GM21529 (cell line): ENCODE results near the gene PHLPP1.

Source experiments
- ATAC-seq: cut with Tn5 transposase; IDR thresholded peaks from one replicate; pipeline ENCODE4 v1.9.1; 2021; ENCODE audit not compliant: unreplicated experiment

PHLPP1 gene

DNA sequence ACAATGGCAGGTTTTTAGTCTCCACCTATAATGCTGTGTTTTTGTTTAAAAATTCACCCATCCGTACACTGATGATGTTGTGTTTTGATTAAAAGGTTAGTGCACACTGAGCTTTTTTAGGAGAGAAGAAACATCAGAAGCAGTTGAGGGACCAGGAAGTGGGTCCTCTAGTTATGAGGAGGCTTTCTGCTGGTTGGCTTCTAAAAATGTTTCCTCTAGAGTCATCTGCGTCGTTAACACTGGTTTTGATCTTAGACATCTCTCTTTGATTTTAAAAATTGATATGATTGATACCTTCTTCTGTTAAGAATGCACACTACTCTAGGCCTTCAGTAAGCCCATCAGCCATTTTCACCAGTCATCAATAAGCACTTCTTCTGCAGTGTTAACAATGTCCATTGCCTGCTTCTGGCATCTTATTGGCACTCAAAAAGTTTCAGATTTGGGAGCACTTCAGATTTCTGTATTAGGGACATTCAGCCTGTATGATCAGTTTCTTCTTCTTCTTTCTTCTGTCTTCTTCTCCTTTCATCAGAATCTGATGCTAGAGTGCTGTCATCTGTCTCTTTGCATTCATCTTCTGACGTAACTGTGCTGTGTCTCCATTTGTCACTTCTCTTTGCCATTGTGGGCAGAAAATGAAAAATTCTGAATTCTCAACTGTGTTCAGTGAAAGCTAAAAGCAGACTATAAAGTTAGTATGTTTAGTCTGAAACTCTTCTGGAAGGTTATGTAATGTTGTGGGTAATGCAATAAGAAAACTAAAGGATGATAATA, 56.3 kb downstream of the PHLPP1 start:
- no peak for ATAC-seq

DNA sequence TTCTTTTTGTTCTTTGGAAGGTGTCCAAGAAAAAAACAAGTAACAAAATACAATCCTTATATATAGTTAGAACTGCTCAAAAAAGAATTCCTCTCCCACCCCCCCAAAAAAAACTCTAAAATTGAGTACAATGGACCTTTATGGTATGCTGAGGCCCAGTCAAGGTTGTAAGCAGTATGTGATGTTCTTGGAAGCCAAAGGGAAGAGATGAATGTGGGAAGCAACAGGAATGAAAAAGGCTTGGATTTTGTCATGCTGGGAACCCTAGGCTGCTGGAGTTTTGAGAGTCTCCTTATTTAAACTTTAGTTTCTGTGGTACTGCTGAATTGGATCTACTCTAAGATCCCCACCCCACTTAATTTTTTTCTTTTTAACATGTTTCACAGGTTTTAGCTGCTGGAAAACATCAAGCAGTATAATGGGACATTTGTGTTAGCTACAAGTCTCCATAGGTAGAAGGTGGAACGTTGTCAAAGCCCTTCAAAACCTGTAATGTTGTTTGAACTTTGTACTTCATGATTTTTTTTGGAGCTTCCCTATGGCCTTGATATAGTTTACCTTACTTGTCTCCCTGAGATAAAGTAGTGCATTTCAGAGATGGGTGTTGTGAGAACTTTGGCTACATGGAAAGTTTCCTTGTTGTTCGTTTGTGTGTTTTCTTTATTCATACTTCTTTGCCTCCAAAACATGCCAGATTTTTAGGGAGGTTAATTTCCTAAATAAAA, 57.7 kb downstream of the PHLPP1 start:
- ATAC-seq, result no peak

DNA sequence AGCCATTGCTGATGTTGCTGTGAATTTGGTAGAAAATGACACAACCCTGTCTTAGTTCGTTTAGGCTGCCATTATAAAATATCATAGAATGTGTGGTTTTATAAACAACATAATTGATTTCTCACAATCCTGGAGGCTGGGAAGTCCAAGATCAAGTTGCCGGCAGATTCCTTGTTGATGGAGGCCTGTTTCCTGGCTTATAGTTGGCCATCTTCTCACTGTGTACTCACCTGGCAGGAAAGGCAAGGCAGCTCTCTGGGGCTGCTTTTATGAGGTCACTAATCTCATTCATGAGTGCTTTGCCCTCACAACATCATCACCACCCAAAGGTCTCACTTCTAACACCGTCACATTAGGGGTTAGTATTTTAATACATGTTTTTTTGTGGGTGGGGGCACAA, 58.4 kb downstream of the PHLPP1 start:
- no peak for ATAC-seq

DNA sequence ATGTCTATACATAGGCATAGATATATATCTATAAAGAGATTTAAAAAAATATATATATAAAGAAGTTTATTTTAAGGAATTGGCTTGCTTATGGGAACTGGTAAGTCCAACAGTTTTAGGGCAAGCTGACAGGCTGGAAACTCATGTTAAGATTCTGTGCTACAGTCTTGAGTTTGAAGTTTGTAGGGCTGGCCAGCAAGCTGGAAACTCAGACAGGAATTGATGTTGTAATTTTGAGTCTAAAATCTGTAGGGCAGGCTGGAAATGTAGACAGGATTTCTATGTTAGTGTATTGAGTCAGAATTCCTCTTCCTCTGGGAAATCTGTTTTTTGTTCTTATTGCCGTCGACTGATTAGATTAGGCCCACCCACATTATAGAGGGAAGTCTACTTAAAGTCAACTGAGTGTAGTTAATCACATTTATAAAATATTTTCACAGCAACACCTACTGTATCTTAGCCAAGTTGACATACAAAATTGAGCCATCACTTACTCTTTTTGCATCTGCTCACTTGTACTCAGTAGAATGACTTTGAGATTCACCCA, 60.8 kb downstream of the PHLPP1 start:
- no peak for ATAC-seq

DNA sequence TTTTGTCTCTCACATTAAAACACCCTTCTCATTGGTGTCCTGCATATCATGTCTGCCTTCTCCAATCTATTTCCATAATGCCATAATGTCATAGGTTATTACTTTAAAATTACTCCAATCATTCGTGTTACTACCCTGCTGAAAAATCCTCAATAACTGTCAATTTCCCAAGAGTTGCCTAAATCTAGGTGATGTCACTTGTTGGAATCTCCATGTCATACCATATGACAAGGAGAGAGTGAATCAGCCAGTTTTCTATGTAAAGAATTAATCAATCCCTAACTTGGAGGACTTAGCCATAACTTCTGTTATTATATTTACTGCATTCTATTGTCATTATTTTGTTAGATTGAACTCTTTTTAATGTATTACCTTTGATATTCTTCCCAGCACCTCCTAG, 62.5 kb downstream of the PHLPP1 start:
- no peak for ATAC-seq

- ATAC-seq, result no peak
Measured at GRCh38 chr18:62778976-62779869, 63.9 kb downstream of the PHLPP1 start.

DNA sequence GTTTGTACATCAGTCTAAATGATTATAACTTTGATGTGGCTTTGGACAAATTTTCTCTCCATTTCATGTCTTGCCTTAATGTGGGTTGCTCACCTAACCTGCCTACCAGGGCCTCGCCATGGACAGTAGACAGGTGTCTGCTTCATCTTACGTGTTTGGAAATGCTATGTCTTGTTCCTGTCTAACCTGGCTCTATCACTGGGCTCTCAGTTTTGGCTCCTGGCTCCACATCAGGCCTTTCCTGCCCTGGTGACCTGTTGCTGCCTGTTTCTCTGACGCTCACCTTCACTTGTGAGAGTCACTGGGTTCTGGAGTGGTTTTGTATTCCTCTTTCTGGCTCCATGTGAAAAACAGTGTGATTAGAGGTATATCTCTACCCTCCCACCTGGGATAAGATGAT, 65.9 kb downstream of the PHLPP1 start:
- no peak for ATAC-seq

GRCh38 chr18:62781893-62782292, 66.6 kb downstream of the PHLPP1 start:
- ATAC-seq, result no peak

GRCh38 chr18:62784338-62784965, 69.1 kb downstream of the PHLPP1 start:
- ATAC-seq, result peak; percentile 64

GRCh38 chr18:62784966-62785413, 69.6 kb downstream of the PHLPP1 start:
- no peak for ATAC-seq

DNA sequence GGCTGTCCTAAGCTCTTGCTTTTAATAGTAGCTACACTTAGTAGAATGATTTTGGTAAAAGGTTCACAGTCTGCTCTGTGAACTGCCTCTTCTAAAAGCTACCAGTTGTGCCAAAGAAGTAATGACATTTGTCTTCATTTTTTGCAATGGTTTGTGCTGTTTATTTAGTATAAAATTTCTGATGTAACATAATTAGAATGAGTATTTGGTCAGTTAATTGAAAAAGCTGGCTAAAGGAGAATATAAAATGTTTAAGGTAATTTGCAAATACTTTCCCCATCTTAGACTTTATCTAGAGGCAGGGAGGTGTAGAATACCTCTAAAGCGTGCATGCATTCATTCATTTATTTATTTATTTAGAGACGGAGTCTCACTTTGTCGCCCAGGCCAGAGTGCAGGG, 71.3 kb downstream of the PHLPP1 start:
- ATAC-seq, result no peak

DNA sequence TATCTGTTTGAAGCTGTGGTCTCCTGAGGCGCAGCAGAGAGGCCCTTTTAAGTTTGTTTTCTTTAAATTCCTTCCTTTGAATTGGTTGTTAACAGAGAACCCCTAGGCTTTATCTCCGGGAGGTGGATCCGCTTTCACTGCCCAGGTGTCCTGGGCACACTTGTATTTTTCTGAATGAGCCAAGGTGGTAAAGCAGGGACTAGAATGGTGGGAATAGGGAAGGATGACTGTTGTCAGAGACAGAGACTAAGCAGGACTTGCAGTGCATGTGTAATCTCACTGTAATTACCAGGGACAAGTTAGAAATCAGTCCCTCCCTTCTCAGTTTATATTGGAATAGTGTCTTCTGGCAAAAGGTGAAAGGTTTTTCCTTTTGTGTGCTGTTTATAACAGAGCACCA, 72.8 kb downstream of the PHLPP1 start:
- ATAC-seq, result no peak

DNA sequence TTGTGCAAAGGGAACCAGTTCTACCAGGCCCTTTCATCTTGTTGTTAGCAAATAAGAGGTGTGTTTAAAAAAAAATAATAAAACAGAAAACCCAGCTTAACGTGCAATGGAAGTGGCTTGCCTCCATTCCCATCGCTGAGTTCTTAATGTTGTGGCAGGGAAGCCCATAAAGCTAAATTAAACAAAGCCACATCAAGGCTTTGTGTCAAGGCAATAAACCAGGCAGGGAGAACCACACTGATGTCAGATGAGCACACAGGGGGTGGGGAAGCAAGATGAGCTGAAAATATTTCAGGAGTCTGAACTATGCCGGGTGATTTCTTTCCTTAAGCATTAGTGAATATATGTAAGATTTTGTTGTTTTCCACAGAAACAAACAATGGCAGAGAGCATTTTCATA, 73.5 kb downstream of the PHLPP1 start:
- no peak for ATAC-seq

GRCh38 chr18:62790871-62791772, 75.8 kb downstream of the PHLPP1 start:
- ATAC-seq, result no peak

GRCh38 chr18:62792016-62792415, 76.7 kb downstream of the PHLPP1 start:
- ATAC-seq, result no peak

- ATAC-seq, result no peak
Measured at GRCh38 chr18:62795813-62796212, 80.5 kb downstream of the PHLPP1 start.

DNA sequence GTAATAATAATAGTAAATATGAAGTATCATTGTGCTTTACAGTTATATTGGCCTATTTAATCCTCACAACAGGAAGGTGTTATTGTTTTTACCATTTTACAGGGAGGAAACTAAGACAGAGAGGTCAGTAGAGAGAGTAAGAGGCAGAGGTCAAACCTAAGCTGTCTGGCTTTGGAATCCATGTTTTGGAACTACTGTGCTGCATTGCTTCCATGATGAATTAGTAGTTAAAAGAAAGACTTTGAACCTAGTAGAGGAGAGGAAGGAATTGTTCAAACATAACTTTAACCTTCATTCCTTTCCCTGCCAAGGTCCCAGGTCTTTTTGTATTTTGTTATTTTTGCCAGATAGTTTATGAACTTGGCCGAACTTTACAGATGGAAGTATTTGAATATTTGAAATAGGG, 80.9 kb downstream of the PHLPP1 start:
- ATAC-seq, result no peak

GRCh38 chr18:62797329-62797728, 82.0 kb downstream of the PHLPP1 start:
- no peak for ATAC-seq

GRCh38 chr18:62799977-62800376, 84.6 kb downstream of the PHLPP1 start:
- ATAC-seq, result no peak

DNA sequence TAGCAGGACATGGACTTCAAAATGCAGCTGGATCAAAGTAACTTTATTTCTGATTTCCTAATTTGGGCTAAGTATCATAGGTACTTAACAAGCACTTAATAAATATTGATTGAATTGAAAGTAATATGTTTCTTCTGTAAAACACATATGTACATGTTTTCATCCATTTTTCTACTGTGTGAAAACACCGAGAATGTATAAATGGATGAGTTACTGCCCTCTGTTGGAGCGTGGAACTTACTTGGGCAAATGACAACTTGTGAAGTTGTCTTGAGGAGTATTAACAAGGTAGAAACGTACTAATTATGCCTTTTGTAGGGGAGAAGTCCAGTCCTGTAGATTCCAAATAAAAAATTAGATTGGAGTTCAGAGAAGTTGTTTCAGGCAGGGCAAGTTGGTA, 87.2 kb downstream of the PHLPP1 start:
- ATAC-seq, result no peak
